Stimulated activated CD4-positive, alpha-beta T cell treated with anti-CD3 and anti-CD28 coated beads, Interleukin-2, amount 100 ng/mL, for 24 hours (primary cell): ENCODE results near the gene ITSN1.

ENCODE experiments used
- DNase-seq, 2 donors: peaks; one replicate each; pipeline ENCODE4 v3.0.0-alpha.2; 2020

Gene ITSN1

GRCh38 chr21:33869873-33870272, 227.6 kb downstream of the ITSN1 start:
- no peak for DNase-seq

- DNase-seq: no peak
Observed at GRCh38 chr21:33870768-33871167, 228.5 kb downstream of the ITSN1 start.

- no peak for DNase-seq
Observed at GRCh38 chr21:33871171-33871570, 228.9 kb downstream of the ITSN1 start.

- DNase-seq: no peak
Observed at GRCh38 chr21:33872881-33873515, 230.7 kb downstream of the ITSN1 start.

DNA sequence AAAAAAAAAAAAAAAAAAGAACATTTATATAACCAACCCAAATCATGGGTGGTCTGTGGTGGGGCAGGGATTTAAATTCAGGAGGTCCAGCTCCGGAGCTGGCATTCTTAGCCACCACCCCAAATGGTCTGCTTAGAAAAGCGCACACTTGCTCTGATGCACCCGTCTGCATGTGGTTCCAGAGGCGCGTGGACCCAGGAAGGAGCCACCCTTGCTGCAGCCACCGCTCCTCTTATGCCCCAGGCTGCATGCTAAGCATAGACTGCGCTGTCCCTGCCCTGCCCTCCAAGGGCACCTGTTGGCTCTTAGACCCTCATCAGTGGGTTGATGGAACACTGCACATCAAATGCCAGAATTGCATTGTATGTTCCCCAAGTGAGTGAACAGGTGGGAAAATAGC, 231.9 kb downstream of the ITSN1 start:
- no peak for DNase-seq

GRCh38 chr21:33875026-33875695, 232.9 kb downstream of the ITSN1 start:
- DNase-seq: no peak

DNA sequence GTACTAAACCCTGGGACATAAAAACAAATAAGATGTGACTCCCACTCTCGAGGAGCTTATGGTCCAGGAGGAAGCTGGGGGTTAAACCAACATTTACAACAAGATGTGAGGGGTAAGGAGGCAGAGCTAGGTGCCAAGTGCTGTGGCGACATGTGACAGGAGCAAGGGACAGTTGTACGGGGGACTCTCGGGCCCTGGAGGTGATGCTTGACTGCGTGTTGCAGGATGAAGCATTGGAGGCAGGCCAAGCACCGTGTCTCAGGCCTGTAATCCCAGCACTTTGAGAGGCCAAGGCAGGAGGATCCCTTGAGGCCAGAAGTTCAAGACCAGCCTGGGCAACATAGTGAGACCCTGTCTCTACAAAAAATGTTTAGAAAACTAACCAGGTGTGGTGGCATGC, 236.5 kb downstream of the ITSN1 start:
- no peak for DNase-seq

- no peak for DNase-seq
Observed at GRCh38 chr21:33880626-33881025, 238.3 kb downstream of the ITSN1 start.

- DNase-seq: no peak
Observed at GRCh38 chr21:33881689-33882440, 239.6 kb downstream of the ITSN1 start.

- DNase-seq: no peak
Observed at GRCh38 chr21:33883118-33883517, 240.8 kb downstream of the ITSN1 start.

DNA sequence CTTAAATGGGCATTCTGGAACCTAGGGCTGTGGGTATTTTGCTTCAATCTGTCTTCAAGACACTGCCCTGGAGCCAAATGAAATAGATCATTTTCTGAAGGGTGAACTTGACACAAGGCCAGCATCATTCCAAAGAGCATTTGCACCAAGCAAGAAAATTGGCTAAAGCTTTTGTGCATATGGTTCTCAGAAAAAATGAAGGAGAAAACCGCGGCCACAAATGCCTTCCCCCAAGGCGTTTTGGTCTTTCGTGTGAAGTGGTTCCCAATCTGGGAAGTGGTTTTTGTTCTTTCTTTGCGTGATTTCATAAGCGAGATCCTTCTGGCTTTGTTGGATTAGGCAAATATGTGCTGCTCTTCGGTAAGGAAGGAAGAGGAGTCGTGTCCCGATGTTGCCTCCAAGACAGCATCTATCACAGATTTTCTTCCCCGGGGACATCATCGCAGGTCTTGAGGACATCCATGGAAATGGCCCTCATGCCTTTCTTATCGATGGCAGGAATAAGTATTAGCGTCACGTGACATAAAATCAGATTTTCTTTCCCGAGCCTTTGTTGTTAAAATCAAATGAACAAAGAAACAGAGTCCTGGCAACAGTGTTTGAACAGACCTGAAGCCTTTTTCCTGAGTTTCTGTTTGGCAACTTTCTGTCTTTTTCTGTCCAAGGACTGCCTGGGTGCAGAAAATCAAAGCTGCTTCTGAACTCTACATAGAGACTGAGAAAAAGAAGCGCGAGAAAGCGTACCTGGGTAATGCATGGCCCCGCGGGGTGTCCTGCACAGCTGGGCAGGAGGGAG, 242.3 kb downstream of the ITSN1 start:
- DNase-seq: no peak

DNA sequence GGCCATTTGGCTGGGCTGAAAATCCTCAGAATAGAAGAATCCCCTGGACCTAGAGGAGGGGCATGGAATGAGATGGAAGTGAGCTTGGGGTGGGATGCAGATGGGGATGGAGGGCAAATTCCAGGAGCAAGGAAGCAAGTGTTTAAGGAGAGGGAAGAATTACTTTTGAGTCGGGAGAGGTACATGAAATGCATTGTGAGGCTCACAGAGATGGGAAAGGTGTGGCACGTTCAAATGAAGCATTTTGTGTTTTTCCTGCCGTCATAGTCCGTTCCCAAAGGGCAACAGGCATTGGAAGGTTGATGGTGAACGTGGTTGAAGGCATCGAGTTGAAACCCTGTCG, 242.8 kb downstream of the ITSN1 start:
- DNase-seq: no peak

DNA sequence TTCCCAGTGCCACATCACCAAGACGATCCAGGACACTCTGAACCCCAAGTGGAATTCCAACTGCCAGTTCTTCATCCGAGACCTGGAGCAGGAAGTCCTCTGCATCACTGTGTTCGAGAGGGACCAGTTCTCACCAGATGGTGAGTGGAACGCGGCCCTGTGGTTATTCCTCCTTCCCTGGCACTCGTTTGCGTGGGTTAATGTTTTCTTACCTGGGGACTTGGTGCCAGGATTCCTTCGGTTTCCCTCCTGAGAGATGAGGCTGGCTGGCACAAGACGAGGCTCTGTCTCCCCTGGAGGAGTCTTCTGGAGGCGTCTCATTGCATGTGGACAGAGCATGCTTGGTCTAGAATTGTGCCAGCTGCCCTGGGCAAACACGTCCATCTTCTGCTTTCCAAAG, 244.0 kb downstream of the ITSN1 start:
- no peak for DNase-seq

- no peak for DNase-seq
Observed at GRCh38 chr21:33890187-33890586, 247.9 kb downstream of the ITSN1 start.

DNA sequence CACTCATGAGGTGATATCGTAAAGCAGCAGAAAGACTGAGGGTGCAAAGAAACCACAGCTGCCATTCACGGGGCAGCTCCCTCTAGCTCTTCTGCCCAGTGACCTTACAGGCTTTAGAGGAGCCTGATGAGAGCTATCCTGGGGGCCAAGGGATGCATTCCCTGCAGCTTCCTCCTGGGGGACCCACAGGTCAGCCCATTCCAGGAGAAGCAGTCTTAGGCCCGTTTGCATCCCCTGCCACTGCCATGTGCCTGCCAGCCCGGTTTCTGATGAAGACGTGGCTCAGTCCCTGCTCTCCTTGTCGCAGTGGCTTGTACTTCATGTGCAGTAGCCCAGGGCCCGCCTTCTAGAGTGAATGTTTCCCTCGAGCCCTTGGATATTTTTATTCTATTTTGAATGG, 250.6 kb downstream of the ITSN1 start:
- DNase-seq: no peak

DNA sequence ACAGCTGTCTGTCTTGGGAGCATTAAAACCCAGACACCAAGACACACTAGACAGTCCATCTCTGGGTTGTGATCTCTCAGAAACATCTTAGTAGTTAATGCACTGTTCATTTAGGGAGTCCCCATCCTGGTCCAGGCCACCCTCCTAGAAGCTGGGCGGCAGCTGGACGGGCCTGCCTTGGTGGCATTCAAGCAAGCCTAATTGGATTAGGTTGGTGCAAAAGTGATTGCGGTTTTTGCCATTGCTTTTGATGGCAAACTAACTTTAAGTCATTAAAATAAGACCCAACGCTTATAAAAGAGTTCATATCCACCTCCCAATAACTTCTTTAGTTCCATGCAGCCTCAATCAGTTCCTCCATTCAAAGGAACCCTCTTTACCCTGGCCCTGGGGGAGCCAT, 251.6 kb downstream of the ITSN1 start:
- no peak for DNase-seq

DNA sequence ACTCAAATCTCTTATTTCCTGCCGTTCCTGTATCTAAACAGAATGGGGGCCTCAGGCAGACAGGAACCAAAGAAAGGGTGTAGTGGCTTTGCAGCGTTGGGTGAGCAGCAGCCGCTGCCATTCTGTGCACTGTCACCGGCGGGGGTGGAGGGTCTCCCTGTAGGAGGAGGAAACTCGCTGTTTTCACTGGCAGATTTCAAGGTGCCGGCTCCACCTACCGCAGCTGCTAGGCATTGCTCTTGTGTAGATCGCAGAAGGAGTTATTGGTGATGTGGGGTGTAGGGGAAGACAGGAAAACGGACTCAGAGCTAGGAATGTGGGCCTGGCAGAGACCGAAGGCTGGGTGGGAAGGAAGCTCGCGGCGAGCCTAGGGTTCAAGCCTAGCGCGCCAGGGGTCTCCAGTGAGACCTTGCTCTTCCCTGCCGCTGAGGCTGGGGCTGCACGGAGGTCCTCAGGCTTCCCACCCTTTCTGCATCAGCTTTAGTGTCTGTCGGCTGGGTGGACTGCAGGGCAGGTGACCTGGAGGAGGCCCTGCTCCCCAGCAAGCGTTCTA, 252.5 kb downstream of the ITSN1 start:
- peak; percentile 72 for DNase-seq

GRCh38 chr21:33895356-33895755, 253.1 kb downstream of the ITSN1 start:
- no peak for DNase-seq

GRCh38 chr21:33896691-33897090, 254.4 kb downstream of the ITSN1 start:
- DNase-seq: no peak

DNA sequence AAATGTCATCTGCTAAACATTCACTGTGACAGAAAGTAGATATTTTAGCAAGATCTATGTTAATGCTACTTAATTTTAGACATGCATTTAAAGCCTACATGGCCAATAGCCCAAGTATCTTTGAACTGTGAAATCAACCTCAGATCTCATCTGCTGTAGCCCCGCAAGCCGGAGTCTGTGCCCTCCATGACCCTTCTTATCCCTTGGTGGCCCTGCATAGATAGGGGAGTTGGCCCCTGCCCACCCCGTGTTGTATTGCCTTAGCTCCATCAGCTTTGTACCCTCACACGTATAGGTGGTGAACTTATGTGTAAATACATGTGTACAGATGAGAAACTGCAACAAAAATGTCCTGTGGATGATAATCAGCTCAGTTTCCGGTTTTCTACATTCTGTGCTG, 254.8 kb downstream of the ITSN1 start:
- no peak for DNase-seq

DNA sequence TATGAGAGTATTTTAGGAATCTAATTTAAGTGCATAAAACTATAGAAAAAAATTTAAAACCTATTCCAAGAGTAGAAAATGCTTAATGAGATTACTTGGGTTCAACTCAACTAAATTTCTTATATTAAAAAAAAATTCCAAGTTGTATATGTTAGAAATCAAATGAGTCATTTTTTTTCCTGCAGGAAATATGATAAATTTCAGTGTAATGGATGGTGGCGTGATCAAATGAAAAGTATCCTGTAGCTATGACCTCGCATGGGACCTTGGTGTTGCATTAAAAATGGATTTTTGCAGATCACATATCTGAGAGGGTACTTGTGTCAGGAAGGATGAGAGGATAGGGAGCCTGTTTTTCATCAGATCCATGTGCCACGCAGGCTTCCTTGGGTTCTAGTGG, 255.4 kb downstream of the ITSN1 start:
- DNase-seq: no peak

DNA sequence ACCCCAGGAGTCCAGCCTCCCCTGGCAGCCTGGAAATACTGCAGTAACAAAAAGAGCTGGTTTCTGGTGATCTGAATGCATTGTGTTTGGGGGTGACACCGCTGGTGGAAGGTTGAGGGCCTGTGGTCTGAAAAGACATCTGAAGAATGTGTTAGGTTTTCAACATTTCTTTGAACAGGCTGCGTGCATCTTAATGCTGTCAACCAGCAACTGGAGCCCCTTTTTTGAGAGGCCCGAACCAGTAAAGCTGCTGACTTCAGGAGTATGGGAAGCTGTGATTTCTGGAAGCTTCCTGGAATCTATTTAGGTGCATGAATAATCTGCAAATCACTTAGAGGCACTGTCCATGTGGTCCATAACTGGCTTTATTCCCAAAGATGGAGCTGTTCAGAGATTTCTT, 256.3 kb downstream of the ITSN1 start:
- DNase-seq: no peak

GRCh38 chr21:33899199-33899598, 256.9 kb downstream of the ITSN1 start:
- no peak for DNase-seq
